GM21529 (cell line): ENCODE data around the gene TCP1.
A peak's percentile ranks its signal among the peaks of the same experiment; 100 is the strongest.
"Not testable (repeated sequence)": the region's sequence is repeated elsewhere in the genome, so short reads cannot be mapped to it uniquely, and the experiment has no call there.

ENCODE experiments used
- ATAC-seq: cut with Tn5 transposase; IDR thresholded peaks from one replicate; pipeline ENCODE4 v1.9.1; 2021; ENCODE audit not compliant: unreplicated experiment

TCP1 gene

DNA sequence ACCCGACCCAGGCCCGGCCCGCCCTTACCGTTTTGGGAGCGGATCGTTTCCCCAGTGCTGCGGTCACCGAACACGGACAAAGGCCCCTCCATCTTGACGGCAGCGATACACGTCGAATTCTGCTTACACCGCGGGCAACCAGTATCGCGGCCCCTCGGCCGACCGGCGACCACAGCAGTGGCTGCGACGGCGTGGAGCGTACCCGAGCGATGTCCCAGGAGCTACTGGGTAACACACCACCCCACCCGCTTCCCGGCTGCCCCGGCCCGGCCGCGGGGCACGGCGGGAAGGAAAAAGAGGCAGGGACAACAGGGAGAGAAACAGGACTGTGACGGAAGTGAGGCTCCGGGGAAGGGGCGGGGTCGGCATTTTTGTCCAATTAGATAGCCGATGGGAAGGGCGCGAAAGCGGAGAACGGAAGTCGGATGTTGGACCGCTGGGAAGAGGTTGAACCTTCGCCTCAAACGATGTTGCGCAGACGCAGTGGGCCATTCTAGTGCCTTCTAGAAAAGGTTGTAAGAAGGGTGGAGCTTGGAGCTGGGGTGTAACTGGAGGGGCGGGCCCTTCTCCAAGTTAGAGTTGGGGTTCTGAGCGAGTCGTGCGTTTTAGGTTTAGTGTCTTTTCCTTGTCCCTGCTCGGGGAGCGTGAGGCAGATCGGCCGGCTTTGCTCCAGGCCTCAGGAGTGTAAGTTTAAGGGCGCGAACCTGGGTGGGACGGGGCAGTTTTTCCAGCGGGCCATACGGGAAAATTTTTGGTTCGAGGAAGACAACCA, at the start of gene TCP1:
Gene TCP1, minus strand, starts transcription at position 226 of the 772 bp plus-strand sequence. Its CDS starts 134 bp downstream, at position 92.
- peak; percentile 71 for ATAC-seq

DNA sequence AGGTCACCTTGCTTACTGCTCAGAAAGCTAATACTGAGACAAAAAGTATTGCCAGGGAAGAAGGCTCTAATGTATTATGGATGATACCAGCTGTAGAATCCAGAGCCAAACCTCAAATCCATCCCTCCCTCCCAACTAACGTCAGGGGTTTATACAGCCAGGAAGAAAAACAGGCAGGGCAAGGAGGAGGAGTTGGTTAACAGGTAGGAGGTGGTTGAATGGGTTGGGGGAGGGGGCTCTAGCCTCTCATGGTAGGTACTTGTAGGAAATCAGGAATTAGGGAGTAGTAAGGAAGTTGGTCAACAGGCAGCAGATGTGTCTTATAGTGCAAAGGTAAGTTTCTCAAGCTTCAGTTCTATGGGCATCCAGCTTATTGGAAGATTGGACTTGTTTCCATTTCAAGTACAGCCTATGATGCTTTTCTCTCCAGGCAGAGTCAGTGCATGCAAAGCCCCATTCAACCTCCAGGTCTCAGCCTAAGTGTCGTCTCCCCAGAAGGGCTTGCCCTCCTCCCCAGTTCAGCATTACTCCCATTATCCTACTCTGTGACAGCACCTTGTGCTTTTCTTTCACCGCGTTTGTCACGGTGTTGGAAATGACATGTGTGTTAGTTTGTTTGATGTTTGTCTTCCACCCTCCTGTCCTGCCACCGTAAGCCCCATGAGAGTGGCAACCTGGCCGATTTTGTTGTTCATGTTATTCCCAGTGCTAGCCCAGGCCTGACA, 48.8 kb upstream of the TCP1 start:
- ATAC-seq = no peak

DNA sequence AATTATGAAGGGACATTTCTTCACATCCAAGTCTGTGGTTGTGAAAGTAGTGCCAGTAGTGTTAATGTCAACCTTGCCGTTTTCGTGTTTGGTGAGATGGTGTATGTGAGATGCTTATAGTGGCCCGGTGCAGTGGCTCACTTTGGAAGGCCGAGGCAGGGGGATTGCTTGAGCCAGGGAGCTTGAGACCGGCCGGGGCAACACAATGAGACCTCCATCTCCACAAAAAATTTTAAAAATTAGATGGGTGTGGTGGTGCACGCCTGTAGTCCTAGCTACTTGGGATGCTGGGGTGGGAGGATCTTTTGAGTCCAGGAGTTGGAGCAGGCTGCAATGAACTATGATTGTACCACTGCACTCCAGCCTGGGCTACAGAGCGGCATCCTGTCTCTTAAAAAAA, 48.1 kb upstream of the TCP1 start:
- no peak for ATAC-seq

DNA sequence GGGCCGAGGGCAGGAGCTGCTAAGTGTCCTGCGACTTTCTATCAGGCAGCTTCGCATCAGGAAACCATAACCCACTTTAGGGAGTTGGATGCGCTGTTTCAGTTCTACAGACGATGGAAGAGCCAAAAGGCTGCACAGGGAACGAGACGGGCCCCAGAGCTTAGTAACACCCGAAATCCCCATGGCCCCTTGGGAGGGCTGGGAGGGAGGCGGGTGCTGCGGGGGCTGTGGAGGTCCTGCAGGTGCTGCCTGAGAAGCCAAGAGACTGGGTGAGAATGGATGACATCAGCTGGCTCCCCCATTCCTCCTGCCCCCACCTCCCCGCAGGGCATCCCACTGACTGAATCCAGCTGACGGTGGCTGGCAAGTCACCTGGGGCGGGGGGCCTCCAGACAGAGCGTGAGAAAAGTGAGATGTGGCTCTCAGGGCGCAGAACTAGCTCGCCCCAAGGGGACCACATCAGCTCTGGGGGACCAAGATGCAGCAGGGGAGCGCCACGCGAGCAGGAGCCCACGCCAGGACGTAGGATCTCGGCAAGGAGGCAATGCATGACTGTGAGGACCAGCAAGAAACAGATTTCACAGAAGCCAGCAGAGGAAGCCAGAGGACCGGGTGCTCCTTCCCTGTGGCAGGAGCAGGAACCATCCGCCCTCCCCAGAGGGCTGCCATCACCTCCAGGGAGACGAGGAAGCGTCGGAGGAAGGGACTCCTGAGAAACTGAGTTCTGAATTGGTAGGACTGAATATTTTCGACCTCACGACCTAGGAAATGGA, 47.5 kb upstream of the TCP1 start:
- no peak for ATAC-seq

- ATAC-seq = no peak
Observed at GRCh38 chr6:159833997-159834603, 44.7 kb upstream of the TCP1 start.

DNA sequence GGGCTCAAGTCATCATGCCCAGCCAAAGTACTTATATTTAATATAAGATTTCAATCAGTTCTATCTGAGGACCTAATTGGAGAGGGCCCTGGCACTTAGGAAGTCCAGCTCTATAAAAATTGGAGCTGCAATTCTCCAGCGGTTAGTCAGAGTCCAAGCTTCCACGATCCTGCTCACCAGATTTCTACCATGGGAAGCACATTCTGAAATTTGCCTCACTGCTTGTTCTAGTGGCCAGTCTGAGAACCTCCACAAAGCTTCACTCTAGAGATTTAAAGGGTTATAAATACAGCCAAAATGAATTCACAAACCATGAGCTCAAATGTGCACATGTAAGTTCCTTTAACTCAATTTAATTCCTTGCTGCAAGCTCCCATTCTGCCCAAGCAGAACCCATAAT, 44.2 kb upstream of the TCP1 start:
- no peak for ATAC-seq

DNA sequence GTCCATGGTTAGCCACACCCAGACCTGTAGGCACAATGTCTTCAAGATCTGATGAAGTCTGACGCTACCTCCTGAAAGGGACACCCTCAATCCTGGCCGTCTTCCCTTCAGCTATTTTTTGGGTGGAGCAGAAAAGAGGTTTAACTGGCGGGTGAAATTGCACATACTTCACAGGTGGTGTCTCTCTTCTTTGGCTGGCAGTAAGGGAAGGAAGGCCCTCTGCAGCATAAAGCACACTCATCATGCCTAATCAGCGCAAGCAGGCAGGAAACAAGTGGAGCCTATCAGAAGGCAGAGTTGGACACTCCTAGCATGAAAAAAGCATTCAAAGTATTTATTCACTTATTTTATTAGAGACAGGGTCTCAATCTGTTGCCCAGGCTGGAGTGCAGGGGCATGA, 43.5 kb upstream of the TCP1 start:
- no peak for ATAC-seq

DNA sequence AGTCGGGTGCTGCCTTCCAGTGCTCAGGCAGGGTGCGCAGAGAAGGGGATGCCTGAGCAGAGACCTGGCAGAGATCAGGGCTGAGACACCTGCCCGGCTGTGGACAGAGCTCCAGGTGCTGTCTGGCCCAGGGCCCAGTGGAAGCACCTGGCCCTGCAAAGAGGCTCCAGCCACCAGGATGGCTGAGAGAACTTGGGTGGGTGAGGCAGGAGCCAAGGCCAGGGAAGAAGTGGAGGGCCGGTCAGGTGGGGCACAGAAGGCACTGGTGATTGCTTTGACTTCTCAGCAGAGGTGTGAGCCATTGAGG, 41.9 kb upstream of the TCP1 start:
- no peak for ATAC-seq

- ATAC-seq = no peak
Observed at GRCh38 chr6:159830501-159831372, 41.3 kb upstream of the TCP1 start.

- peak; percentile 58 for ATAC-seq
Observed at GRCh38 chr6:159829526-159829925, 40.1 kb upstream of the TCP1 start.

GRCh38 chr6:159828074-159828473, 38.7 kb upstream of the TCP1 start:
- no peak for ATAC-seq

DNA sequence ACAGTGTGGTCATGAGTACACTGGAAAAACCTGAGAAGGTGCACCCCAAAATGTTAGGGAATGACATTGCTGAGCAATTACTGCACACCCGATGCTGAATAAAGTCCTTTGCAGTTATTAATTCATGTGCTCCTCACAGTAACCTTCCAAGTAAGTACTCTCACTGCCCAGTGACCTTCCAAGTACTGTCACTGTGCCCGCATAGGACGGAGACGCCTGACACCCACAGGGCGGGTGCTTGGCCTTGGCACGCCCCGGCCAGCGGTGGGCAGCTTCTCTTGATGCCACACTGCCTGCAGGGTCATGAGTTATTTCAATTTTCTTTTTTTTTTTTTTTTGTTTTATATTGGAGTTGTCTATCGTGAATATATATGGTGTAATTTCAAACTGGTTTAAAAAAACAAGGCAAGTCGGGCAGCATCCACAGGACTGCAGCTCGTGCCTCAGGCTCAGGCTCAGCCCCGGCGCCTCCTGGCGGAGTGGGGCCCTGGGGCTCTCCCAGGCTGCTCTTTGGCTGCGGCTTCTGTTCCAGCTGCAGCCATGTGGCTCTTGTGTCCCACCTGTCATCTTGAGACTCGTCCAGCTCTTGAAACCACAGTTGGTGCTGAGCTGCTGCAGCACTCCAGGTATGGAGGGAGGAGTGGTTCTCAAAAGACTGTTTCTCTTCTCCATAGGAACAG, 37.7 kb upstream of the TCP1 start:
- ATAC-seq = no peak

DNA sequence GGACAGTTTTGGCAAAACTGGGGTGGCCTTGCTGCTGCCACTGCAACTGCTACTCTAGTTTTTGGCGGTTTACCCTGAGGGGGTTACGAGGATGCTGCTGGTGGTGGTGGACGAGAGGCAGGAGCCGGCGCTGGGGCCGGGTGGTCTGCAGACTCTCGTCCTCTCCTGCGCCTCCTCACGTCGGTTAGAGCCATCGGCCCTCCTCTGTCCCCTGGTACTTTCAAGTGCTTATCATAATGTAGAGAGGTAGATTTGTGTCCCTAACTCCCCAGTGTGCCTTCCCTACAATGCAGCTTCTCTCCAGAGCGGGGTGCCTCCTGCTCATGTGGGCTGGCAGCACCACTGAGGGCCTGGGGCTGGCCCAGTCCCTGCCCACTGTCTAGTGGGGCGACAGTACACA, 36.6 kb upstream of the TCP1 start:
- no peak for ATAC-seq

DNA sequence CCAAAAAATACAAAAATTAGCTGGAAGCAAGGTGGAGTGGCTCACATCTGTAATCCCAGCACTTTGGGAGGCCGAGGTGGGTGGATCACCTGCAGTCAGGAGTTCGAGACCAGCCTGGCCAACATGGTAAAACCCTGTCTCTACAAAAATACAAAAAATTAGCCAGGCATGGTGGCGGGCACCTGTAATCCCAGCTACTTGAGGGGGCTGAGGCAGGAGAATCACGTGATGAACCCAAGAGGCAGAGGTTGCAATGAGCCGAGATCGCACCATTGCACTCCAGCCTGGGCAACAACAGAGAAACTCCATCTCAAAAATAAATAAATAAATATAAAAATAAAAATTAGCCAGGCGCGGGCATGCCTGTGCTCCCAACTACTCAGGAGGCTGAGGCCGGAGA, 35.3 kb upstream of the TCP1 start:
- ATAC-seq = not testable (repeated sequence)

DNA sequence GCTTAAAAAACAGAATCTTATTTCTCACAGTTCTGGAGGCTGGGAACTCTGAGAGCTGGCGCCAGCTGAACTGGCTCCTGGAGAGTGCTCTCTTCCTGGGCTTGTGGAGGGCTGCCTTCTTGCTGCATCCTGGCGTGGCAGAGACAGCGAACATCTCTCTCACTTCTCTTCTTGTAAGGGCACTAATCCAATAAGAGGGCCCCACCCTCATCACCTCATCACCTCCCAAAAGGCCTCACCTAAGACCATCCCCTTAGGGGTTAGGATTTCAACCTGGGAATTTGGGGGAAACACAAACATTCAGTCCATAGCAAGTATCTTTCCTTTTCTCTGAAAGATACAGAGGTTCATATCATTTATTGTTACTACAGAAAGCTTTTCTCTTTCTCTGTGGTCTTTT, 34.6 kb upstream of the TCP1 start:
- ATAC-seq = no peak

GRCh38 chr6:159821726-159822125, 32.3 kb upstream of the TCP1 start:
- ATAC-seq = no peak

DNA sequence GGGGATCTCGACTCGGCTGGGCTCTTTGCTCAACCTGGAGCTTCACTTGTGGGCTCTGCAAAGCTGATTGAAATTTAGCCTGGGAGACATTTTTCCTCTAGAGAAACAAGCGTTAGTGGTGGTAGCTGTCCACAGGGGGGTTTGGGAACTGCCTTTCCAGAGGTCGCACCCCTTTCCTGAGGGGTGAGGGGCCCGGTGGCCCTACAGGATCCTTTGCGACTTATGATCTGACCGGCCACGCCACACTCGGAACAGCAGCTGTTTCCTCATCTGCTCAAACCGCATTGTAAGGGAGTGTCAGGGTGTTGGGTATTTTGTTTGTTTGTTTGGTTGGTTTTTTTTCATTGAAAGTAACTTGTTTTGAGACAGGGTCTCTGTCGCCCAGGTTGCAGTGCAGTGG, 31.7 kb upstream of the TCP1 start:
- ATAC-seq = no peak

DNA sequence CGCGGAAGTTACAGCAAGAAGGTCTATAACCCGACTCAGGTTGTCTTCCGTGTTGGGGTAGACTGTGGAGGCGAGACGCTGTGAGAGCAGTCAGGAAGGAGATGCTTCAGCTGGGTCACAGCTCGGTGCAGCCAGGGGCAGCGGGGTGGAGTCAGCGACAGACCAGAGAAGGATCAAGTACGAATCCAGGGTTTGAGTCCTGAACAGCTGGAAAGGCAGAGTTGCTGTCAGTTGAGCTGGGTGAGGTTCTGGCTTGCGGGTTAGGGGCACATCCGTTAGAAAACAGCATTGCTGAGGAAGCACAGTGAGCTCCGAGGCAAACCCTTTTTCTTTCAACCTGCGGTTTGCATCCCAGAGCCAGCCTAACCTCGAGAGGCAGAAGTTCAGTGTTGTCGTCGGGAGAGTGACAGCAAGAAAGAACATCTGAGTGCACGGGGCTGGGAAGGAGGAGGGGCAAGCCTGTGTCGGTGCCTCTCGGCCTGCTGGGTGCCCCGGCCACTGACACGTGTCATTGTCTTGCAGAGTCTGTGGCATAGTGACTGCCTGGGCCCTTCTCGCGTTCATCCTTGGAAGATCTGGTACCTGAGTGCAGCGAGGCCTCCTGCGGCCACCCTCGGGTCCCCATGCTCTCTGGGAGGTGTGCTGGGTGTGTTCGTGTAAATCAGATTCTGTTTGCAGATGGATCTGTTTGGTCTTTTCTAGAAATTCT, 30.7 kb upstream of the TCP1 start:
- ATAC-seq = no peak

GRCh38 chr6:159819098-159819497, 29.7 kb upstream of the TCP1 start:
- ATAC-seq = no peak
